Endothelial cell (in vitro differentiated cells): ENCODE results near the gene PARD3. TPM values are rescaled to one million over a fixed set of nuclear protein-coding genes. Genes with fewer than 3 reads are reported as not detected.
A peak's percentile ranks its signal among the peaks of the same experiment; 100 is the strongest.

Experiments used
- DNase-seq: peaks from one replicate; pipeline ENCODE4 v3.0.0; 2021; ENCODE audit warnings: low spot score
- H3K27ac Mint-ChIP-seq: one replicate; pipeline ENCODE4 v1.8.0; 2021; ENCODE audit warnings: mixed read lengths, inconsistent platforms; ENCODE audit not compliant: unreplicated experiment
- H3K27me3 Mint-ChIP-seq: one replicate; pipeline ENCODE4 v1.8.0; 2021; ENCODE audit warnings: mild to moderate bottlenecking, moderate library complexity, mixed read lengths, inconsistent platforms; ENCODE audit not compliant: unreplicated experiment
- H3K36me3 Mint-ChIP-seq: one replicate; pipeline ENCODE4 v1.8.0; 2021; ENCODE audit warnings: mild to moderate bottlenecking, low read depth, mixed read lengths, inconsistent platforms; ENCODE audit not compliant: unreplicated experiment
- H3K4me1 Mint-ChIP-seq: one replicate; pipeline ENCODE4 v1.8.0; 2021; ENCODE audit warnings: mild to moderate bottlenecking, mixed read lengths, inconsistent platforms; ENCODE audit not compliant: unreplicated experiment
- H3K4me3 Mint-ChIP-seq: one replicate; pipeline ENCODE4 v1.8.0; 2021; ENCODE audit warnings: mild to moderate bottlenecking, mixed read lengths, inconsistent platforms; ENCODE audit not compliant: unreplicated experiment
- H3K9me3 Mint-ChIP-seq: one replicate; pipeline ENCODE4 v1.8.0; 2021; ENCODE audit warnings: mixed read lengths, inconsistent platforms; ENCODE audit not compliant: unreplicated experiment
- CTCF ChIP-seq: fragments of 200-600 bp; sonication (generic); IDR thresholded peaks from one replicate; pipeline ENCODE4 v1.5.0; 2021; ENCODE audit warnings: antibody characterized with exemption; ENCODE audit not compliant: unreplicated experiment
- total RNA-seq: library from RNA; stranded (reverse); fragmentation: NEBNext Ultra II Directional; extraction: Animal tissue kit (Norgen Biotek cat#: 25700); gene quantifications from one replicate; pipeline ENCODE4 v1.2.1, GENCODE V29; 2021; ENCODE audit not compliant: unreplicated experiment

PARD3 gene
- total RNA-seq, 1 donor from 2014 or later: 35.2 TPM

- no peak for TF ChIP-seq CTCF
- Mint-ChIP-seq H3K36me3 (no peaks in the 10 kb centered on the region), H3K27ac (no peak overlapping the region), H3K9me3 (no peaks in the 10 kb centered on the region), H3K27me3 (peaks cover 3% of the 10 kb centered on the region), H3K4me1 (peaks cover 37% of the 10 kb centered on the region), H3K4me3 (no peak overlapping the region)
- DNase-seq: no peak
These were observed 10.3 kb upstream of the PARD3 start for GRCh38 chr10:34825414-34825813.

- DNase-seq: peak; percentile 14
- H3K4me1 Mint-ChIP-seq: peaks cover 33% of the 10 kb centered on the region
- H3K4me3 Mint-ChIP-seq: no peak overlapping the region
- no peak for TF ChIP-seq CTCF
- peaks cover 3% of the 10 kb centered on the region for H3K27me3 Mint-ChIP-seq
- no peaks in the 10 kb centered on the region for H3K36me3 Mint-ChIP-seq
- H3K9me3 Mint-ChIP-seq: no peaks in the 10 kb centered on the region
- H3K27ac Mint-ChIP-seq: no peak overlapping the region
These were observed 9.8 kb upstream of the PARD3 start for GRCh38 chr10:34824870-34825269.

GRCh38 chr10:34821587-34822585, 6.8 kb upstream of the PARD3 start:
- H3K36me3 Mint-ChIP-seq: no peaks in the 10 kb centered on the region

GRCh38 chr10:34817586-34817985, 2.5 kb upstream of the PARD3 start:
- no peaks in the 10 kb centered on the region for H3K9me3 Mint-ChIP-seq
- H3K27ac Mint-ChIP-seq: no peak overlapping the region
- no peak for DNase-seq
- peaks cover 20% of the 10 kb centered on the region for H3K4me1 Mint-ChIP-seq
- H3K36me3 Mint-ChIP-seq: peaks cover 3% of the 10 kb centered on the region
- peaks cover 13% of the 10 kb centered on the region for H3K27me3 Mint-ChIP-seq
- TF ChIP-seq CTCF: no peak
- H3K4me3 Mint-ChIP-seq: no peak overlapping the region

More at GRCh38 chr10:34821587-34822585, 6.8 kb upstream of the PARD3 start:
- no peak for DNase-seq
- Mint-ChIP-seq H3K27me3 (peaks cover 3% of the 10 kb centered on the region), H3K27ac (no peak overlapping the region), H3K4me3 (no peak overlapping the region), H3K4me1 (peaks cover 21% of the 10 kb centered on the region), H3K9me3 (no peaks in the 10 kb centered on the region)
- TF ChIP-seq CTCF: no peak

DNA sequence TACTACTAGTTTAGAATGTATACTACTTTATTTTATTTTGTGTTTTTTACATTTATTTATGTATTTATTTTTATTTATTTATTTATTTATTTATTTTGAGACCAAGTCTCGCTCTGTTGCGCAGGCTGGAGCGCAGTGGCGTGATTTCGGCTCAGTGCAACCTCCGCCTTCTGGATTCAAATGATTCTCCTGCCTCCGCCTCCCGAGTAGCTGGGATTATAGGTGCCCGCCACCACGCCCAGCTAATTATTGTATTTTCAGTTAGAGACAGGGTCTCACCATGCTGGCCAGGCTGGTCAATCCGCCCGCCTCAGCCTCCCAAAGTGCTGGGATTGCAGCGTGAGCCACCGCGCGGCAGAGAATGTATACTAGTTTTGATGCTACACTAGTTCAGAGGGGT, 2.0 kb upstream of the PARD3 start:
- no peak for DNase-seq
- no peak overlapping the region for H3K4me3 Mint-ChIP-seq
- H3K9me3 Mint-ChIP-seq: no peaks in the 10 kb centered on the region
- H3K27ac Mint-ChIP-seq: no peak overlapping the region
- peaks cover 23% of the 10 kb centered on the region for H3K4me1 Mint-ChIP-seq
- peaks cover 15% of the 10 kb centered on the region for H3K27me3 Mint-ChIP-seq
- no peak for TF ChIP-seq CTCF
- peaks cover 3% of the 10 kb centered on the region for H3K36me3 Mint-ChIP-seq
